ENCODE measurements around the gene CLIC6.

The CLIC6 gene

GRCh38 chr21:34668803-34669148 is at the start of gene CLIC6:
CLIC6 (plus strand) TSS chr21:34668994; CDS start chr21:34669389, 395 bp downstream.
- FAIRE-seq, result no peak
- no peak for TF ChIP-seq POLR2A (IDR thresholded peaks at IDR 0.05; ENCODE audit: low read depth, low read length)
- no peak for DNase-seq (ENCODE audit: insufficient read length, low spot score)

GRCh38 chr21:34619841-34620665 is 48.7 kb upstream of the CLIC6 start:
- no peak for DNase-seq (ENCODE audit: insufficient read length, low spot score)
- FAIRE-seq, result no peak
- no peak for TF ChIP-seq POLR2A (IDR thresholded peaks at IDR 0.05; ENCODE audit: low read depth, low read length)

GRCh38 chr21:34621434-34622350 is 47.1 kb upstream of the CLIC6 start:
- DNase-seq (ENCODE audit: insufficient read length, low spot score) (no peak), FAIRE-seq (no peak)
- no peak for TF ChIP-seq POLR2A (IDR thresholded peaks at IDR 0.05; ENCODE audit: low read depth, low read length)

GRCh38 chr21:34623516-34623915 is 45.3 kb upstream of the CLIC6 start:
- no peak for FAIRE-seq
- no peak for DNase-seq (ENCODE audit: insufficient read length, low spot score)

GRCh38 chr21:34625030-34625593 is 43.7 kb upstream of the CLIC6 start:
- FAIRE-seq, result no peak
- no peak for TF ChIP-seq POLR2A (IDR thresholded peaks at IDR 0.05; ENCODE audit: low read depth, low read length)
- no peak for DNase-seq (ENCODE audit: insufficient read length, low spot score)

More at GRCh38 chr21:34623516-34623915, 45.3 kb upstream of the CLIC6 start:
- no peak for TF ChIP-seq POLR2A (IDR thresholded peaks at IDR 0.05; ENCODE audit: low read depth, low read length)

GRCh38 chr21:34626131-34626530 is 42.7 kb upstream of the CLIC6 start:
- TF ChIP-seq POLR2A (IDR thresholded peaks at IDR 0.05; ENCODE audit: low read depth, low read length), result no peak
- DNase-seq (ENCODE audit: insufficient read length, low spot score), result no peak
- FAIRE-seq, result no peak

GRCh38 chr21:34630536-34631143 is 38.2 kb upstream of the CLIC6 start:
- DNase-seq (ENCODE audit: insufficient read length, low spot score) (peak; percentile 47), FAIRE-seq (peak; percentile 30)
- TF ChIP-seq POLR2A (IDR thresholded peaks at IDR 0.05; ENCODE audit: low read depth, low read length), result no peak

- FAIRE-seq (no peak), DNase-seq (ENCODE audit: insufficient read length, low spot score) (no peak)
- no peak for TF ChIP-seq POLR2A (IDR thresholded peaks at IDR 0.05; ENCODE audit: low read depth, low read length)
Observed at GRCh38 chr21:34632498-34632897, 36.3 kb upstream of the CLIC6 start.

- TF ChIP-seq POLR2A (IDR thresholded peaks at IDR 0.05; ENCODE audit: low read depth, low read length), result no peak
- DNase-seq (ENCODE audit: insufficient read length, low spot score) (no peak), FAIRE-seq (no peak)
Observed at GRCh38 chr21:34635307-34635706, 33.5 kb upstream of the CLIC6 start.

GRCh38 chr21:34636961-34637360 is 31.8 kb upstream of the CLIC6 start:
- FAIRE-seq (no peak), DNase-seq (ENCODE audit: insufficient read length, low spot score) (no peak)
- TF ChIP-seq POLR2A (IDR thresholded peaks at IDR 0.05; ENCODE audit: low read depth, low read length), result no peak

- no peak for TF ChIP-seq POLR2A (IDR thresholded peaks at IDR 0.05; ENCODE audit: low read depth, low read length)
- FAIRE-seq (no peak), DNase-seq (ENCODE audit: insufficient read length, low spot score) (no peak)
Observed at GRCh38 chr21:34639250-34639649, 29.5 kb upstream of the CLIC6 start.

GRCh38 chr21:34639882-34640788 is 28.7 kb upstream of the CLIC6 start:
- DNase-seq (ENCODE audit: insufficient read length, low spot score) (peak; percentile 24), FAIRE-seq (no peak)
- TF ChIP-seq POLR2A (IDR thresholded peaks at IDR 0.05; ENCODE audit: low read depth, low read length), result no peak

- FAIRE-seq, result peak; percentile 27
- TF ChIP-seq POLR2A (IDR thresholded peaks at IDR 0.05; ENCODE audit: low read depth, low read length), result no peak
- DNase-seq (ENCODE audit: insufficient read length, low spot score), result peak; percentile 73
Observed at GRCh38 chr21:34640858-34641257, 27.9 kb upstream of the CLIC6 start.

All from H54 (cell line).